Measurements from ENCODE around the gene PTPN1. TPM values are rescaled to one million over a fixed set of nuclear protein-coding genes. Genes with fewer than 3 reads are reported as not detected.

Gene PTPN1
- polyA plus RNA-seq, 1 of the 3 experiments (the other 2 are of a cell fraction) = 23.6 TPM

- H3K9ac ChIP-seq = no peak overlapping the region
- WGBS (ENCODE audit: low lambda C conversion rate) = 97% methylated on average over 4 of the region's 4 CpGs
- H3K27me3 ChIP-seq (ENCODE audit: insufficient read depth) = no peaks in the 10 kb centered on the region
- H2AFZ ChIP-seq (ENCODE audit: low read depth) = no peak overlapping the region
- no peaks in the 10 kb centered on the region for H3K9me2 ChIP-seq
- no peak overlapping the region for H3K4me2 ChIP-seq
- TF ChIP-seq CHD2 (IDR thresholded peaks at IDR 0.05; ENCODE audit: low read length, partially characterized antibody) (no peak), FOXJ3 (CRISPR knock-in tag; IDR thresholded peaks at IDR 0.05) (no peak), RXRA (IDR thresholded peaks at IDR 0.05; ENCODE audit: borderline replicate concordance, low read depth) (no peak), IRF3 (IDR thresholded peaks at IDR 0.05; ENCODE audit: low read depth, low read length) (no peak), TAF1 (IDR thresholded peaks at IDR 0.05; ENCODE audit: borderline replicate concordance, low read depth, low read length) (no peak), TCF12 (IDR thresholded peaks at IDR 0.05) (no peak)
- TF ChIP-seq, protein P1, sequence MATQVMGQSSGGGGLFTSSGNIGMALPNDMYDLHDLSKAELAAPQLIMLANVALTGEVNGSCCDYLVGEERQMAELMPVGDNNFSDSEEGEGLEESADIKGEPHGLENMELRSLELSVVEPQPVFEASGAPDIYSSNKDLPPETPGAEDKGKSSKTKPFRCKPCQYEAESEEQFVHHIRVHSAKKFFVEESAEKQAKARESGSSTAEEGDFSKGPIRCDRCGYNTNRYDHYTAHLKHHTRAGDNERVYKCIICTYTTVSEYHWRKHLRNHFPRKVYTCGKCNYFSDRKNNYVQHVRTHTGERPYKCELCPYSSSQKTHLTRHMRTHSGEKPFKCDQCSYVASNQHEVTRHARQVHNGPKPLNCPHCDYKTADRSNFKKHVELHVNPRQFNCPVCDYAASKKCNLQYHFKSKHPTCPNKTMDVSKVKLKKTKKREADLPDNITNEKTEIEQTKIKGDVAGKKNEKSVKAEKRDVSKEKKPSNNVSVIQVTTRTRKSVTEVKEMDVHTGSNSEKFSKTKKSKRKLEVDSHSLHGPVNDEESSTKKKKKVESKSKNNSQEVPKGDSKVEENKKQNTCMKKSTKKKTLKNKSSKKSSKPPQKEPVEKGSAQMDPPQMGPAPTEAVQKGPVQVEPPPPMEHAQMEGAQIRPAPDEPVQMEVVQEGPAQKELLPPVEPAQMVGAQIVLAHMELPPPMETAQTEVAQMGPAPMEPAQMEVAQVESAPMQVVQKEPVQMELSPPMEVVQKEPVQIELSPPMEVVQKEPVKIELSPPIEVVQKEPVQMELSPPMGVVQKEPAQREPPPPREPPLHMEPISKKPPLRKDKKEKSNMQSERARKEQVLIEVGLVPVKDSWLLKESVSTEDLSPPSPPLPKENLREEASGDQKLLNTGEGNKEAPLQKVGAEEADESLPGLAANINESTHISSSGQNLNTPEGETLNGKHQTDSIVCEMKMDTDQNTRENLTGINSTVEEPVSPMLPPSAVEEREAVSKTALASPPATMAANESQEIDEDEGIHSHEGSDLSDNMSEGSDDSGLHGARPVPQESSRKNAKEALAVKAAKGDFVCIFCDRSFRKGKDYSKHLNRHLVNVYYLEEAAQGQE (IDR thresholded peaks at IDR 0.05; ENCODE audit: low read depth, low read length) = no peak
- no peaks in the 10 kb centered on the region for H3K36me3 ChIP-seq (replicated peaks in 1 of 2; ENCODE audit: control insufficient read depth in 1 of 2, insufficient read depth in 2 of 2, low read length in 1 of 2)
- no peaks in the 10 kb centered on the region; a peak in 1 of 4 replicates for H3K4me1 ChIP-seq (ENCODE audit: control insufficient read depth in 1 of 2, insufficient read depth in 2 of 2, low read depth in 1 of 2, low read length in 1 of 2)
- H3K4me3 ChIP-seq (ENCODE audit: low read depth in 2 of 2, low read length in 1 of 2) = no peak overlapping the region
- no peaks in the 10 kb centered on the region for H3K79me2 ChIP-seq (ENCODE audit: insufficient read depth)
- H3F3A ChIP-seq (replicated peaks; ENCODE audit: insufficient read depth) = no peaks in the 10 kb centered on the region
- POLR2A ChIA-PET = no interaction called here
- DNase-seq = no peak
- CTCF ChIA-PET = interaction anchor here (0.9 kb wide), 1 partner anchor 485 kb away, joined by 3 read pairs; no protein-coding TSS in a partner anchor
- no peaks in the 10 kb centered on the region for H4K20me1 ChIP-seq (ENCODE audit: insufficient read depth)
- no peak overlapping the region for H3K27ac ChIP-seq (ENCODE audit: low read depth in 2 of 2, low read length in 1 of 2)
- H3K9me3 ChIP-seq = no peaks in the 10 kb centered on the region
Measured at GRCh38 chr20:50482396-50482981, 27.7 kb upstream of the PTPN1 start.

DNA sequence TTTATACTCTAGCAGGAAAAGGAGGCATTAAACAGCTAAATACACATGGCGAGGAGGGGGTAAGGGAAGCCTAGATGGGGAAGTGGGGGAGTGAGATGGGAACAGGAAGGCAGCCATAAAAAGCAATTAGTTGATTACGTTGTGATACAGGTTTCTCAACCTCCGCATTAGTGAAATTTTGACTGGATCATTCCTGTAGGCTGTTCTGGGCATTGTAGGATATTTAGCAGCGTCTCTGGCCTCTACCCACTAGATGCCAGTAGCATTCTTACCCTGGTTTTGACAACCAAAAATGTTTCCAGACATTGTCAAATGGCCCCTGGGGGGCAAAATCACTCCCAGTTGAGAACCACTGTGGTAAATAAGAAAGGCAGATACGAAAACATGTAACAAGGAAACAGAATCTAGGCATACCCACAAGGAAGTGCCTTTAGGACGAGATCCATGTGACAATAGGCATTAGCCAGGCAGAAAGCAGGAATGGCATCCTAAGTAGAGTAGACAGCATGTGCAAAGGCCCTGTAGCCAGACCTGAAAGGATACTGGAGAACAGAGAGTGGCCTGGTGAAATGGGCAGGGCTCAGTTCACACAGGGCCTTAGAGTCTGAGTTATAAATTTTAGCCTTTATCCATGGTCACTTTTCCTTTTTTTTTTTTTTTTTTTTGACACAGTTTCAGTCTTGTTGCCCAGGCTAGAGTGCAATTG lies 25.8 kb upstream of the PTPN1 start:
- no peaks in the 10 kb centered on the region for H3K79me2 ChIP-seq (ENCODE audit: insufficient read depth)
- H3K27me3 ChIP-seq (ENCODE audit: insufficient read depth) = no peaks in the 10 kb centered on the region
- H4K20me1 ChIP-seq (ENCODE audit: insufficient read depth) = no peaks in the 10 kb centered on the region
- no peaks in the 10 kb centered on the region for H3K36me3 ChIP-seq (replicated peaks in 1 of 2; ENCODE audit: control insufficient read depth in 1 of 2, insufficient read depth in 2 of 2, low read length in 1 of 2)
- H3K9ac ChIP-seq = peak overlapping the region; percentile 46; the same call in 1 of the 2 replicates
- H3K9me2 ChIP-seq = no peaks in the 10 kb centered on the region
- H3K9me3 ChIP-seq = no peaks in the 10 kb centered on the region
- 90% methylated on average over 6 of the region's 6 CpGs for WGBS (ENCODE audit: low lambda C conversion rate)
- H3F3A ChIP-seq (replicated peaks; ENCODE audit: insufficient read depth) = no peaks in the 10 kb centered on the region
- no peak overlapping the region; the same call in 1 of the 2 replicates for H3K4me2 ChIP-seq
- H3K4me3 ChIP-seq (ENCODE audit: low read depth in 2 of 2, low read length in 1 of 2) = no peak overlapping the region
- DNase-seq = no peak
- H3K27ac ChIP-seq (ENCODE audit: low read depth in 2 of 2, low read length in 1 of 2) = peak overlapping the region in 1 of 2 experiments; percentile 51; a peak in 1 of 4 replicates
- POLR2A ChIA-PET = no interaction called here
- H3K4me1 ChIP-seq (ENCODE audit: control insufficient read depth in 1 of 2, insufficient read depth in 2 of 2, low read depth in 1 of 2, low read length in 1 of 2) = no peaks in the 10 kb centered on the region; a peak in 1 of 4 replicates
- TF ChIP-seq RCOR1 (IDR thresholded peaks at IDR 0.05; ENCODE audit: low read length) (no peak), IRF3 (IDR thresholded peaks at IDR 0.05; ENCODE audit: low read depth, low read length) (no peak), ELF1 (IDR thresholded peaks at IDR 0.05) (no peak), GATA2 (CRISPR knock-in tag; IDR thresholded peaks at IDR 0.05) (no peak), JUND (IDR thresholded peaks at IDR 0.05) (no peak), RFX5 (IDR thresholded peaks at IDR 0.05; ENCODE audit: low read length) (no peak), EZH2phosphoT487 (IDR thresholded peaks at IDR 0.05; ENCODE audit: borderline replicate concordance, low read depth) (no peak), POLR2AphosphoS5 (IDR thresholded peaks at IDR 0.05; ENCODE audit: low read depth, low read length) (no peak), MEF2A (IDR thresholded peaks at IDR 0.05; ENCODE audit: borderline replicate concordance, low read depth) (no peak)
- TF ChIP-seq, protein P2, sequence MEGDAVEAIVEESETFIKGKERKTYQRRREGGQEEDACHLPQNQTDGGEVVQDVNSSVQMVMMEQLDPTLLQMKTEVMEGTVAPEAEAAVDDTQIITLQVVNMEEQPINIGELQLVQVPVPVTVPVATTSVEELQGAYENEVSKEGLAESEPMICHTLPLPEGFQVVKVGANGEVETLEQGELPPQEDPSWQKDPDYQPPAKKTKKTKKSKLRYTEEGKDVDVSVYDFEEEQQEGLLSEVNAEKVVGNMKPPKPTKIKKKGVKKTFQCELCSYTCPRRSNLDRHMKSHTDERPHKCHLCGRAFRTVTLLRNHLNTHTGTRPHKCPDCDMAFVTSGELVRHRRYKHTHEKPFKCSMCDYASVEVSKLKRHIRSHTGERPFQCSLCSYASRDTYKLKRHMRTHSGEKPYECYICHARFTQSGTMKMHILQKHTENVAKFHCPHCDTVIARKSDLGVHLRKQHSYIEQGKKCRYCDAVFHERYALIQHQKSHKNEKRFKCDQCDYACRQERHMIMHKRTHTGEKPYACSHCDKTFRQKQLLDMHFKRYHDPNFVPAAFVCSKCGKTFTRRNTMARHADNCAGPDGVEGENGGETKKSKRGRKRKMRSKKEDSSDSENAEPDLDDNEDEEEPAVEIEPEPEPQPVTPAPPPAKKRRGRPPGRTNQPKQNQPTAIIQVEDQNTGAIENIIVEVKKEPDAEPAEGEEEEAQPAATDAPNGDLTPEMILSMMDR (IDR thresholded peaks at IDR 0.05) = no peak
- TF ChIP-seq, protein P3, sequence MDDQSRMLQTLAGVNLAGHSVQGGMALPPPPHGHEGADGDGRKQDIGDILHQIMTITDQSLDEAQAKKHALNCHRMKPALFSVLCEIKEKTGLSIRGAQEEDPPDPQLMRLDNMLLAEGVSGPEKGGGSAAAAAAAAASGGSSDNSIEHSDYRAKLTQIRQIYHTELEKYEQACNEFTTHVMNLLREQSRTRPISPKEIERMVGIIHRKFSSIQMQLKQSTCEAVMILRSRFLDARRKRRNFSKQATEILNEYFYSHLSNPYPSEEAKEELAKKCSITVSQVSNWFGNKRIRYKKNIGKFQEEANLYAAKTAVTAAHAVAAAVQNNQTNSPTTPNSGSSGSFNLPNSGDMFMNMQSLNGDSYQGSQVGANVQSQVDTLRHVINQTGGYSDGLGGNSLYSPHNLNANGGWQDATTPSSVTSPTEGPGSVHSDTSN (IDR thresholded peaks at IDR 0.05) = no peak
- H2AFZ ChIP-seq (ENCODE audit: low read depth) = peak overlapping the region; percentile 85
- CTCF ChIA-PET = interaction anchor here (0.6 to 1.2 kb wide), 4 partner anchors 9 to 95 kb away, joined by 3 read pairs; no protein-coding TSS in a partner anchor
